Occipital lobe (tissue), 2 donors: Measurements from ENCODE around the gene LMAN1. TPM values are rescaled to one million over a fixed set of nuclear protein-coding genes. Genes with fewer than 3 reads are reported as not detected.

ENCODE experiments used
- DNase-seq: peaks from one replicate; lab custom pipeline; 2025; lab: John Stamatoyannopoulos, UW
- total RNA-seq: library from RNA; depleted of rRNA; stranded (reverse); fragments of >200 nt; gene quantifications from one replicate; pipeline ENCODE4 v1.2.3, GENCODE V29; 2014

Gene LMAN1
- 52.6 TPM for total RNA-seq

- peak; percentile 92 for DNase-seq
Measured at GRCh38 chr18:59358712-59359575, at the start of gene LMAN1. TSS of gene LMAN1 (minus strand) at chr18:59359265. CDS start at chr18:59359244, 21 bp downstream.

- DNase-seq, result peak; percentile 68
Measured at GRCh38 chr18:59402432-59403090, 43.5 kb upstream of the LMAN1 start.

GRCh38 chr18:59400407-59400806 lies 41.3 kb upstream of the LMAN1 start:
- DNase-seq, result no peak

- DNase-seq, result no peak
Measured at GRCh38 chr18:59395226-59396175, 36.4 kb upstream of the LMAN1 start.

- no peak for DNase-seq
Measured at GRCh38 chr18:59393381-59393780, 34.3 kb upstream of the LMAN1 start.

- no peak for DNase-seq
Measured at GRCh38 chr18:59388817-59389216, 29.8 kb upstream of the LMAN1 start.

- no peak for DNase-seq
Measured at GRCh38 chr18:59387687-59388565, 28.9 kb upstream of the LMAN1 start.

- DNase-seq, result no peak
Measured at GRCh38 chr18:59386909-59387686, 28.0 kb upstream of the LMAN1 start.

- DNase-seq, result no peak
Measured at GRCh38 chr18:59385191-59385590, 26.1 kb upstream of the LMAN1 start.

GRCh38 chr18:59383851-59384250 lies 24.8 kb upstream of the LMAN1 start:
- no peak for DNase-seq

GRCh38 chr18:59382383-59382782 lies 23.3 kb upstream of the LMAN1 start:
- DNase-seq, result no peak

GRCh38 chr18:59381949-59382348 lies 22.9 kb upstream of the LMAN1 start:
- no peak for DNase-seq

GRCh38 chr18:59380706-59381105 lies 21.6 kb upstream of the LMAN1 start:
- no peak for DNase-seq

GRCh38 chr18:59379772-59380522 lies 20.9 kb upstream of the LMAN1 start:
- no peak for DNase-seq

- no peak for DNase-seq
Measured at GRCh38 chr18:59377613-59378337, 18.7 kb upstream of the LMAN1 start.

GRCh38 chr18:59376351-59376935 lies 17.4 kb upstream of the LMAN1 start:
- no peak for DNase-seq

- no peak for DNase-seq
Measured at GRCh38 chr18:59374128-59374527, 15.1 kb upstream of the LMAN1 start.

GRCh38 chr18:59372975-59373374 lies 13.9 kb upstream of the LMAN1 start:
- DNase-seq, result no peak
